RWPE1 (cell line): ENCODE data around the gene GNS.

Experiments
- CTCF ChIA-PET: fragments of 350-600 bp; sonication (Branson Sonifier 250); formaldehyde crosslinking; extraction: SDS; loops from one replicate; lab custom pipeline; 2021; lab: Yijun Ruan, JAX
- POLR2A ChIA-PET: fragments of 400-600 bp; formaldehyde crosslinking; extraction: SDS; loops from one replicate; lab custom pipeline; 2020; ENCODE audit warnings: antibody characterized with exemption; ENCODE audit not compliant: low non-redundant PET; lab: Yijun Ruan, JAX
- DNase-seq: peaks from one replicate; pipeline ENCODE4 v3.0.0; 2012; ENCODE audit warnings: low spot score
- H3K27ac ChIP-seq: fragments of 450-650 bp; 2 replicates; pipeline ENCODE4 v1.5.1; 2017
- CTCF ChIP-seq: fragments of 450-650 bp; conservative IDR thresholded peaks from 2 replicates; pipeline ENCODE4 v1.5.1; 2017; ENCODE audit warnings: low read depth, mild to moderate bottlenecking

GNS gene

DNA sequence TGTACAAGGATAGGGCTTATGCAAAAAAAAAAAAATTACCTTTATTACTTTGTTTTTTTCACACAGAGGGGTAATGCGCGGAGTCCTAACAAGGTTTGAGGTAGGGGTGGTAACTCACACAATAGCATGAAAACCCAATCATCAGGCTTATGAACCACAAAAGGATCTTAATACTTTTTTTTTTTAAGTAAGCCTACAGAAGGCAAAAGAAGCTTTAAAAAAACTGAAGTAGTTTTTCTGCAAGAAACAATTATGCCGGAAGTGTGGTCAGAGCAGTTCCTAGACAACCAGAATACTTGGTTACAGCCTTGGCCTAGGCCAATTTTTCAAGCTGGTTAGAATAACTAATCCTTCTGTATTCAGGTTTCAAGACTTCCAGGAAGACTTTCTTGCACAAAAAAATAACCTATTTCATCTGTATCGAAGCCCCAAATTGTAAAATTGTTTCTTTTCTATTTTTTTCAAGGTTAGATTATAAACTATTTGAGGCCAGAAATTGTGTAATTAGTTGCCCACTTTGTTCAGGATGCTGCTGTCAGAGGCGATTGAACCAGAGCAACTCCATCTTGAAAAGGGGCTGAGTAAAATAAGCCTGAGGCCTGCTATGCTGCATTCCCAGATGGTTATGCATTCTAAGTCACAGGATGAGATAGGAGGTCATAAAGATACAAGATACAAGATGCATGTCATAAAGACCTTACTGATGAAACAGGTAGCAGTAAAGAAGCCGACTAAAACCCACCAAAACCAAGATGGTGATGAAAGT, 1.8 kb upstream of the GNS start:
- CTCF ChIA-PET: interaction anchor here (0.5 kb wide), 1 partner anchor 363 kb away, joined by 3 read pairs; no protein-coding TSS in a partner anchor
- H3K27ac ChIP-seq: no peak overlapping the region

GRCh38 chr12:64757771-64758170, 1.4 kb downstream of the GNS start:
- H3K27ac ChIP-seq: no peak overlapping the region
- no peak for TF ChIP-seq CTCF
- DNase-seq: no peak
- POLR2A ChIA-PET: no interaction called here
- CTCF ChIA-PET: no interaction called here

More for the DNA sequence above, 1.8 kb upstream of the GNS start:
- DNase-seq: no peak
- POLR2A ChIA-PET: no interaction called here
- no peak for TF ChIP-seq CTCF

- no peak for DNase-seq
- ChIA-PET CTCF (no interaction called here), POLR2A (no interaction called here)
- no peak overlapping the region for H3K27ac ChIP-seq
- no peak for TF ChIP-seq CTCF
These were observed 2.8 kb downstream of the GNS start for GRCh38 chr12:64756376-64756775.

DNA sequence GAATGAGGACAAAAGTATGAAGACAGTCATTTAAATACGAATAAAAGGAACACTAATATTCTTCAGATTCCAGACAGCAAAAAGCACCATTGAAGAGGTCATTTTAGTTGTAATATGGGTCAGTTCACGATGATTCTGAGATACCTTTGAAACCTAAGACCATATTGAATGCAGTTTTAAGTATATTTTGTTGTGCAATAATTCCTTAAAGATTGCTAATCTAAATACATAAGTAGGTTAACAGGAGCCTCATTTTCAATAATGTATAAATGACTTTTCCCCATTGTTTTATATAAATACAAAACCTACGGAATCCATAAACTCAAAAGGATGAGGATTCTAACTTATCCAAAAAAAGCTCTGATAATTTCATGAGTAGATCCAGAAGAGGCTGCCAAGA, 5.8 kb downstream of the GNS start:
- ChIA-PET CTCF (no interaction called here), POLR2A (no interaction called here)
- TF ChIP-seq CTCF: no peak
- DNase-seq: no peak
- H3K27ac ChIP-seq: no peak overlapping the region

GRCh38 chr12:64752833-64753238, 6.4 kb downstream of the GNS start:
- POLR2A ChIA-PET: no interaction called here
- TF ChIP-seq CTCF: no peak
- H3K27ac ChIP-seq: no peak overlapping the region
- CTCF ChIA-PET: no interaction called here
- no peak for DNase-seq

- POLR2A ChIA-PET: no interaction called here
- no peak overlapping the region for H3K27ac ChIP-seq
- no peak for DNase-seq
- TF ChIP-seq CTCF: no peak
- CTCF ChIA-PET: no interaction called here
These were observed 7.2 kb downstream of the GNS start for GRCh38 chr12:64752032-64752431.
